GM12878 (cell line): ENCODE data around the gene PRSS27. TPM values are rescaled to one million over a fixed set of nuclear protein-coding genes. Genes with fewer than 3 reads are reported as not detected.

Source experiments
- CBFB ChIP-seq: IDR thresholded peaks from 2 replicates; pipeline ENCODE4 v1.6.1; 2016; ENCODE audit warnings: antibody characterized with exemption, low read depth
- CEBPZ ChIP-seq: fragments of 150-350 bp; IDR thresholded peaks from 2 replicates; pipeline ENCODE4 v1.6.1; 2016; ENCODE audit warnings: low read depth, low read length
- CHD4 ChIP-seq: fragments of 200-600 bp; sonication (generic); IDR thresholded peaks from 2 replicates; pipeline ENCODE4 v1.6.1; 2016; ENCODE audit warnings: mild to moderate bottlenecking
- HCFC1 ChIP-seq: fragments of 150-350 bp; IDR thresholded peaks from 2 replicates; pipeline ENCODE4 v1.6.1; 2014; ENCODE audit warnings: low read length
- IKZF1 ChIP-seq: fragments of 450-650 bp; conservative IDR thresholded peaks from 2 replicates; pipeline ENCODE4 v1.6.1; 2017; ENCODE audit warnings: antibody characterized with exemption, mild to moderate bottlenecking
- PAX5 ChIP-seq: IDR thresholded peaks from 2 replicates; pipeline ENCODE4 v1.6.1; 2011; ENCODE audit warnings: low read depth, low read length, borderline replicate concordance
- POLR2AphosphoS5 ChIP-seq: IDR thresholded peaks from 2 replicates; pipeline ENCODE4 v1.6.1; 2011; ENCODE audit warnings: mild to moderate bottlenecking, low read length, inconsistent platforms
- SIX5 ChIP-seq: IDR thresholded peaks from 2 replicates; pipeline ENCODE4 v1.6.1; 2011; ENCODE audit warnings: mild to moderate bottlenecking, low read depth, low read length, moderate library complexity; ENCODE audit not compliant: severe bottlenecking
- SPI1 ChIP-seq: IDR thresholded peaks from 2 replicates; pipeline ENCODE4 v1.6.1; 2011; ENCODE audit warnings: low read depth, mild to moderate bottlenecking, low read length, moderate library complexity, borderline replicate concordance; ENCODE audit not compliant: insufficient read depth
- ZBTB11 ChIP-seq: fragments of 450-650 bp; formaldehyde crosslinking; IDR thresholded peaks from 2 replicates; pipeline ENCODE4 v1.5.0; 2022; ENCODE audit warnings: mild to moderate bottlenecking, missing genetic modification characterization
- ZNF217 ChIP-seq: fragments of 450-650 bp; IDR thresholded peaks from 2 replicates; pipeline ENCODE4 v1.6.1; 2017; ENCODE audit warnings: antibody characterized with exemption, mild to moderate bottlenecking
- ZZZ3 ChIP-seq: IDR thresholded peaks from 2 replicates; pipeline ENCODE4 v1.6.1; 2011; ENCODE audit warnings: low read depth; ENCODE audit not compliant: control insufficient read depth, insufficient read length
- polyA plus RNA-seq, 11 experiments: library from polyadenylated mRNA; depleted of rRNA in 4 of 11; unstranded in 6 of 11; stranded (reverse) in 5 of 11; fragments of >200 nt; fragmentation: Nextera tagmentation in 4 of 11; fragmentation: Illumina TruSeq in 1 of 11; extraction: Ambion mirVana in 4 of 11; extraction: Trizol in 1 of 11; gene quantifications; 1 replicate in 1 of 11; 2 replicates in 10 of 11; pipeline versions ENCODE4 v1.2.1 to v1.2.3, GENCODE V29; 2011 to 2016; ENCODE audit warnings: inconsistent platforms in 2 of 11, missing spikeins in 2 of 11, low read depth in 1 of 11
- total RNA-seq, 4 experiments: library from RNA; depleted of rRNA in 3 of 4; stranded (reverse); fragments of >200 nt in 3 of 4; fragmentation: Illumina TruSeq in 1 of 4; extraction: Trizol in 1 of 4; gene quantifications; 2 replicates each; pipeline versions ENCODE4 v1.2.1 to v1.2.3, GENCODE V29; 2013 to 2021
- TF ChIP-seq, protein P1 (sequence below): IDR thresholded peaks from 2 replicates; pipeline ENCODE4 v1.6.1; 2012; ENCODE audit warnings: improper control_type of control experiment, low read depth, low read length; ENCODE audit not compliant: insufficient replicate concordance
- TF ChIP-seq, protein P2 (sequence below): fragments of 450-650 bp; IDR thresholded peaks from 2 replicates; pipeline ENCODE4 v1.6.1; 2016; ENCODE audit warnings: mild to moderate bottlenecking

The PRSS27 gene
- total and polyA plus RNA-seq, 10 of the 15 experiments (the other 5 are each of a cell fraction or from before 2014, with no cell fraction given), result 0.18 to 1.8 (median 0.51) TPM; not detected in 2

DNA sequence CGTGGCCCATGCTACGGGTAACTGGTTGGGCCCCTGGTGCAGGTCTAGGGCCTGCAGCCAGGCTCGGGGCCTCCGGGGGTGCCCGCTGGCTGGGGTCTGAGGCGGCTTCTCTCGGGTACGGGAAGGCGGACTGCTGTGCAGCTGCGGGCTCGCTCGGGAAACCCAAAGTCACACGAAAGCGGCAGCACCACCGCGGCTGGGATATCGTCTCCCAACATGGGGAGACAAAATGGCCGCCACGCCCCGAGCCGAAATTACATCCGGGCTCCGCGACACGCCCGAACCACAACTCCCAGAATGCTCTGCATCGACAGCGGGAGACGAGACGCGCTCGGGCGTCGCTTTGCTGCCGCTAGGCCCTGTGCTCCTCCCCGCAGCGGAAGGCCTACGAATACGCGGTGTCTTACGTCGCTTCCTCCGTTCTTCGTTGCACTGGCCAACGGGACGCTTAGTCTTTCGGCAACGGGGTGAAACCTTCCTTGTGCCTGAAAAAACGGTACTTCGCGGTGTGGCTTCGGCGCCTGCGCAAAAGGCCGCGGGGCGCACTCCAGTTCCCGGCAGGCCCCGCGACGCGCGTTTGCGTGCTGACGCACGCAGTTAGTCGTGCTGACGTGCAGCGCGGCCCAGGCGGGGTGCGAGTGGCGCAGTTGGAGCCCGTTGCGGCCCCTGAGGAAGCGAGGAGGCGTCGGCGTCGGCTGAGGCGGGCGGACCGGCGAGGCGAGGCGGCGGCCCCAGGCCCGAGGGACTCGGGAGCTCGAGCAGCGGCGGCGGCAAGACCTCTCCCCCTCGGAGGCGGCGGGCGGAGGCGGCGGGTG is 32.2 kb upstream of the PRSS27 start, which contains the start of gene SRRM2 (continued):
- TF ChIP-seq, protein P1, sequence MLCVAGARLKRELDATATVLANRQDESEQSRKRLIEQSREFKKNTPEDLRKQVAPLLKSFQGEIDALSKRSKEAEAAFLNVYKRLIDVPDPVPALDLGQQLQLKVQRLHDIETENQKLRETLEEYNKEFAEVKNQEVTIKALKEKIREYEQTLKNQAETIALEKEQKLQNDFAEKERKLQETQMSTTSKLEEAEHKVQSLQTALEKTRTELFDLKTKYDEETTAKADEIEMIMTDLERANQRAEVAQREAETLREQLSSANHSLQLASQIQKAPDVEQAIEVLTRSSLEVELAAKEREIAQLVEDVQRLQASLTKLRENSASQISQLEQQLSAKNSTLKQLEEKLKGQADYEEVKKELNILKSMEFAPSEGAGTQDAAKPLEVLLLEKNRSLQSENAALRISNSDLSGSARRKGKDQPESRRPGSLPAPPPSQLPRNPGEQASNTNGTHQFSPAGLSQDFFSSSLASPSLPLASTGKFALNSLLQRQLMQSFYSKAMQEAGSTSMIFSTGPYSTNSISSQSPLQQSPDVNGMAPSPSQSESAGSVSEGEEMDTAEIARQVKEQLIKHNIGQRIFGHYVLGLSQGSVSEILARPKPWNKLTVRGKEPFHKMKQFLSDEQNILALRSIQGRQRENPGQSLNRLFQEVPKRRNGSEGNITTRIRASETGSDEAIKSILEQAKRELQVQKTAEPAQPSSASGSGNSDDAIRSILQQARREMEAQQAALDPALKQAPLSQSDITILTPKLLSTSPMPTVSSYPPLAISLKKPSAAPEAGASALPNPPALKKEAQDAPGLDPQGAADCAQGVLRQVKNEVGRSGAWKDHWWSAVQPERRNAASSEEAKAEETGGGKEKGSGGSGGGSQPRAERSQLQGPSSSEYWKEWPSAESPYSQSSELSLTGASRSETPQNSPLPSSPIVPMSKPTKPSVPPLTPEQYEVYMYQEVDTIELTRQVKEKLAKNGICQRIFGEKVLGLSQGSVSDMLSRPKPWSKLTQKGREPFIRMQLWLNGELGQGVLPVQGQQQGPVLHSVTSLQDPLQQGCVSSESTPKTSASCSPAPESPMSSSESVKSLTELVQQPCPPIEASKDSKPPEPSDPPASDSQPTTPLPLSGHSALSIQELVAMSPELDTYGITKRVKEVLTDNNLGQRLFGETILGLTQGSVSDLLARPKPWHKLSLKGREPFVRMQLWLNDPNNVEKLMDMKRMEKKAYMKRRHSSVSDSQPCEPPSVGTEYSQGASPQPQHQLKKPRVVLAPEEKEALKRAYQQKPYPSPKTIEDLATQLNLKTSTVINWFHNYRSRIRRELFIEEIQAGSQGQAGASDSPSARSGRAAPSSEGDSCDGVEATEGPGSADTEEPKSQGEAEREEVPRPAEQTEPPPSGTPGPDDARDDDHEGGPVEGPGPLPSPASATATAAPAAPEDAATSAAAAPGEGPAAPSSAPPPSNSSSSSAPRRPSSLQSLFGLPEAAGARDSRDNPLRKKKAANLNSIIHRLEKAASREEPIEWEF, result no peak
- TF ChIP-seq ZBTB11, result no peak
- TF ChIP-seq, protein P2, sequence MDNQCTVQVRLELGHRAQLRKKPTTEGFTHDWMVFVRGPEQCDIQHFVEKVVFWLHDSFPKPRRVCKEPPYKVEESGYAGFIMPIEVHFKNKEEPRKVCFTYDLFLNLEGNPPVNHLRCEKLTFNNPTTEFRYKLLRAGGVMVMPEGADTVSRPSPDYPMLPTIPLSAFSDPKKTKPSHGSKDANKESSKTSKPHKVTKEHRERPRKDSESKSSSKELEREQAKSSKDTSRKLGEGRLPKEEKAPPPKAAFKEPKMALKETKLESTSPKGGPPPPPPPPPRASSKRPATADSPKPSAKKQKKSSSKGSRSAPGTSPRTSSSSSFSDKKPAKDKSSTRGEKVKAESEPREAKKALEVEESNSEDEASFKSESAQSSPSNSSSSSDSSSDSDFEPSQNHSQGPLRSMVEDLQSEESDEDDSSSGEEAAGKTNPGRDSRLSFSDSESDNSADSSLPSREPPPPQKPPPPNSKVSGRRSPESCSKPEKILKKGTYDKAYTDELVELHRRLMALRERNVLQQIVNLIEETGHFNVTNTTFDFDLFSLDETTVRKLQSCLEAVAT, result no peak
- TF ChIP-seq IKZF1, result peak; percentile 98
- TF ChIP-seq POLR2AphosphoS5, result peak; percentile 85
- TF ChIP-seq ZZZ3, result no peak
- no peak for TF ChIP-seq CEBPZ
- no peak; the same call in 1 of the 2 replicates for TF ChIP-seq ZNF217
- TF ChIP-seq HCFC1, result peak; percentile 93
- TF ChIP-seq CHD4, result no peak
- TF ChIP-seq SIX5, result peak; percentile 77
- TF ChIP-seq PAX5, result 0 out of 2 replicates have a peak, but pooled peaks have one; percentile 25
- TF ChIP-seq SPI1, result no peak
- peak; percentile 49; the same call in 1 of the 2 replicates for TF ChIP-seq CBFB
